ENCODE measurements around the gene LUZP2.
A peak's percentile ranks its signal among the peaks of the same experiment; 100 is the strongest.

The LUZP2 gene

DNA sequence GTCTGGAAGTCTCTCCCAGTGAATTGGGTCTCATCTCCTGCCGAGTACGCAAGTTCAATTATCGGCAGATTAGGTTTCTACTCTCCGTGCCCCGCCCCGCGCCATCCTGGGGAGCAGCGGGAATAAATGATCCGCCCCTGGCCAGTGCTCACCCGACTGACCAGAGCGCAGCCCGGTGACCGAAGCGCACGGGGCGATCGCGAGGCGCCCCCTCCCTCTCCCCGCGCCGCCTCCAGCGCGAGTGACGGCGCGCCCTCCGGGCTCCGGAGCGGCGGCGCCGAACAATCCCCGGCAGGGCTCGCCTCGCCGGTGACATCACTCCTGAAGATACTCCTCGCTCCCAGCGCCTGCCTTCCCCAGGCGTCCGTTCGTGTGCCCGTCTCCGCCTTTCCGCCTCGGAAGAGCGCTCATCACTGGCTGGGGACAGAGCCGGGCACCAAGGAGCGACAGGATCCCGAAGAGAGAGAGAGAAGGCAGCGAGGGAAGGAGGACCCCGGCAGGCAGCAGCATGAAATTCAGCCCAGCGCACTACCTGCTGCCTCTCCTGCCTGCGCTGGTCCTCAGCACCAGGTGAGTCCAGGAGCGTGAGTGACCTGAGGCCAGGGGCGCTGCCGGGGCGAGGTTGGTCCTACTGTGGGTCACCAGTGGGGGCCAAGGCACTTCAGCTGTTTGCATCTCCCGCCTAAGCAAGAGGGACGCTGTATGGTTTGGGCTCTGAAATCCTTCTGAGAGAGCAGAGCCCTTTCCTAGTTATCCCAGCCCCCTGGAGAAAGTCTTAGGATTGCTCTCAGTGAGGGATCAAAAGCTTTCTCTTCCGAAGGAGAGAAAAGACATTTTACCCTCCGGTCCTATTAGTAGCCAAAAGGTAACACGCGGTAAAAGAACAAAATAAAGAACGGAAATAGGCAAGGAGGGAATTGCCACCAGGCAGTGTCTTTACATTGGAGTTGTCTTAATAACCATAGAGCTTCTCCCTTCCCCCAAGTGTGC lies at the start of gene LUZP2:
Gene LUZP2 (plus strand): TSS at position 318 of the 990 bp plus-strand sequence.
- no peak for TF ChIP-seq JUND (IDR thresholded peaks at IDR 0.05; ENCODE audit: low read depth)

DNA sequence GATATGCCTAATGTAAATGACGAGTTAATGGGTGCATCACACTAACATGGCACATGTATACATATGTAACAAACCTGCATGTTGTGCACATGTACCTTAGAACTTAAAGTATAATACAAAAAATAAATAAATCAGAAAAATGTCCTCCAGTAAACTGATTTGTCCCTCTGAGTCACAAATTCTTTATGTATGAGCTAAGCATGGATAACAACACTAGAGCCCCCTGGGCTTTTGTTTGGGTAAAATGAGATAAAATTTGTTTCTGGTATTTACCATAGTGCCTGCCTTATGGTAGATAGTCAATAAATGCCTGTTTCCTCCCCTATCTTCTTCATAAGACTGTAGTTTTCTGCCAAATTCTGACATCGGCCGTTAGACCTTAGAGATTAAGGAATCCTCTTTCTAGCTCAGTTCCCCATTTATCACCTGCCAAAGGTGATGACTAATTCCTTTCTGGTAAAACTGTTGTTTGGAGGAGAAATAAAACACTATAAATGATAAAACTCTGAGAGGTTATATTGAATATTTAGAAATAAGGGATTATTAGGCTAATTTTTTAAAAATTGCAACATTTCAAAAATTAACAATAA lies 43.6 kb upstream of the LUZP2 start:
- TF ChIP-seq JUND (IDR thresholded peaks at IDR 0.05; ENCODE audit: low read depth): no peak
- no peak for DNase-seq (ENCODE audit: low read depth in 1 of 2, low spot score in 1 of 2)
- in situ Hi-C loops (cut with HindIII; ENCODE audit: low pct_unique_long_range_greater_than_20kb, low sequenced_read_pairs): no loop called here

More for the DNA sequence above, at the start of gene LUZP2:
- DNase-seq (ENCODE audit: low read depth in 1 of 2, low spot score in 1 of 2): no peak
- in situ Hi-C loops (cut with HindIII; ENCODE audit: low pct_unique_long_range_greater_than_20kb, low sequenced_read_pairs): no loop called here

DNA sequence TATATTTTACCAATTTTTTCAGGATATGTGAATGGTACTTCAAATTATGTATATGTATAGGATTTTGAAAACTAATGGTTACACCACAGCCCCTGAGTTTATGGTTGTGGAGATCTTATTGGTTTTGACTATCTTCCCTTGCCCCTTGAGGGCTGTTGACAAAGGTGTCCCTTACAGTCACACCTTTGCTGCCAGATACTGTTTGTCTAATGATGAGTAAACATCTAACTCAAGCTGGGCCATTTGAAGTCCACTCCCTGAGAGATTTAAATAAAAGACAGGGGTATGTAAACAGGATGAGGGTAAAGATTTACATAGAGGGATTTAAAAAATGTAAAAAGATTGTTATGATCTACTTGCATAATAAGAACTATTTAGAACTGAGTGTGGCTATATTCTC lies 38.9 kb upstream of the LUZP2 start:
- DNase-seq (ENCODE audit: low read depth in 1 of 2, low spot score in 1 of 2): peak in 1 of 2 experiments; percentile 60
- peak; percentile 48; the same call in 1 of the 2 replicates for TF ChIP-seq JUND (IDR thresholded peaks at IDR 0.05; ENCODE audit: low read depth)
- in situ Hi-C loops (cut with HindIII; ENCODE audit: low pct_unique_long_range_greater_than_20kb, low sequenced_read_pairs): no loop called here

GRCh38 chr11:24470431-24470830 lies 26.4 kb upstream of the LUZP2 start:
- in situ Hi-C loops (cut with HindIII; ENCODE audit: low pct_unique_long_range_greater_than_20kb, low sequenced_read_pairs): no loop called here
- no peak for TF ChIP-seq JUND (IDR thresholded peaks at IDR 0.05; ENCODE audit: low read depth)
- DNase-seq (ENCODE audit: low read depth in 1 of 2, low spot score in 1 of 2): no peak

DNA sequence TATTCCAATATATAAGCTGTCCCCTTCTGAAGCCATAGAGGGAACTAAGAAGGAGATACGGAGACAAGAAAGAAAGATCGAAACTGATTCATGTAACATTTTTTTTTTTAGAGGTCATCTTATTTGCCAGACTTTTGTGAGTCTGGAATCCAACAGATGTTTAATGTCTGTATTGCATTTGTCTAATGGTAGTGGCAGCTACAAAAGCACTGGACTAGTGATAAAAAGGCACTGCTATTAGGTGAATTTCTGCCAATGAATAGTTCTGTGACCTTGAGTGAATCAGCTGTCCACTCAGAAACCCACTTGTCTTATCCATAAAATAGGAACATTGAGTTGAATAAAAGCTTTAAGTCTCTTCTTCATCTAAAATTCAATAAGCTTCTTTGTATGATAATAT lies 25.8 kb upstream of the LUZP2 start:
- no peak for TF ChIP-seq JUND (IDR thresholded peaks at IDR 0.05; ENCODE audit: low read depth)
- in situ Hi-C loops (cut with HindIII; ENCODE audit: low pct_unique_long_range_greater_than_20kb, low sequenced_read_pairs): no loop called here
- DNase-seq (ENCODE audit: low read depth in 1 of 2, low spot score in 1 of 2): no peak

DNA sequence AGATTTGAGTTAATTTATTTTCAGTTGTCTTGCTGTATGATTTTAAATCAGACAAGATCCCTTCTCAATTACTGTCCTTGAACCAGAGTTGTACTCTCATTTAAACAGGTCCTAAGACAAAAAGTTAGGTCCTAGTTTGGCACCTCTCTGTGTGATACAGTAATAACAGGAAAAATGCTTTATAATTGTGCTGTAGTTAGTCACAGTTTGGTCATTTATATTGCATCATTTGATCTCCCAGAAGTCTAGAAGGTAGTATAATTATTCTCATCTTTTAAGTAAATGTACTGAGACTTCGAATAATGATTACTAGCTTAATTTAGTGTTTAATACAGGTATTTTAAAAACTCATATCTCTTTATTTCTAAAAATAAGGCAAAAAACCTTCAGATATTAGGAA lies 18.1 kb upstream of the LUZP2 start:
- no peak for DNase-seq (ENCODE audit: low read depth in 1 of 2, low spot score in 1 of 2)
- in situ Hi-C loops (cut with HindIII; ENCODE audit: low pct_unique_long_range_greater_than_20kb, low sequenced_read_pairs): no loop called here
- TF ChIP-seq JUND (IDR thresholded peaks at IDR 0.05; ENCODE audit: low read depth): no peak

GRCh38 chr11:24489477-24489876 lies 7.4 kb upstream of the LUZP2 start:
- no peak for DNase-seq (ENCODE audit: low read depth in 1 of 2, low spot score in 1 of 2)
- no peak for TF ChIP-seq JUND (IDR thresholded peaks at IDR 0.05; ENCODE audit: low read depth)
- in situ Hi-C loops (cut with HindIII; ENCODE audit: low pct_unique_long_range_greater_than_20kb, low sequenced_read_pairs): no loop called here

- TF ChIP-seq JUND (IDR thresholded peaks at IDR 0.05; ENCODE audit: low read depth): no peak
Measured at GRCh38 chr11:24496386-24496735, 492 bp upstream of the LUZP2 start.

DNA sequence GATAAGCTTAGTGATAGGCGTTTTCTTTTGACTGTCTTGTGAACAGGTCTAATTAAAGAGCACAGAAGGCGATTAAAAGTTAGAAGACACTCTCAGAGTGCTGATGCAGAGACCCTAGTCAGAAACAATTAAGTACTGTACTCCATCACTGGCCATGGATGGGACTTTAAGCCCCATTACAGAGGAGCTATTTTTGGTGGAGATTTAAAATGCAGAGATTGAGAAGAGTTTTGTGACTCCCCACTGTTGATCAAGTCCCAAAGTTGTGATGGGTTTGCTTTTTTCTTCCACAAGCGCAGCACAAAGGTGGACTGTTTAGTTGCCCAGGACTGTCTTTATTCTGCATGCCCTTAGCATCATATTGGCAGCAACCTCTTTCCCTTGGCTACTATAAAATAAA lies 978 bp downstream of the LUZP2 start:
- in situ Hi-C loops (cut with HindIII; ENCODE audit: low pct_unique_long_range_greater_than_20kb, low sequenced_read_pairs): no loop called here
- DNase-seq (ENCODE audit: low read depth in 1 of 2, low spot score in 1 of 2): no peak
- TF ChIP-seq JUND (IDR thresholded peaks at IDR 0.05; ENCODE audit: low read depth): no peak

More at GRCh38 chr11:24496386-24496735, 492 bp upstream of the LUZP2 start:
- DNase-seq (ENCODE audit: low read depth in 1 of 2, low spot score in 1 of 2): no peak
- in situ Hi-C loops (cut with HindIII; ENCODE audit: low pct_unique_long_range_greater_than_20kb, low sequenced_read_pairs): no loop called here

DNA sequence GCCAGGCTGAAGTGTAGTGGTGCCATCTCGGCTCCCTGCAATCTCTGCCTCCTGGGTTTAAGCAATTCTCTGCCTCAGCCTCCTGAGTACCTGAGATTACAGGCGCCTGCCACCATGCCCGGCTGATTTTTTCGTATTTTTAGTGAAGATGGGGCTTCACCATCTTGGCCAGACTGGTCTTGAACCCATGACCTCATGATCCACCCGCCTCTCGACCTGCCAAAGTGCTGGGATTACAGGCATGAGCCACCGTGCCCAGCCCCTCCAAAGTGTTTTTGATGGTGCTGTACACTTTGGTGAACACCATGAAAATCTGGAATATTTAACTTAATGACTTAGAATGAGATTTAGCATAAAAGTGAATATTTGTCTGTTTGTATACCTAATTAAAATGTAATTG lies 5.6 kb downstream of the LUZP2 start:
- DNase-seq (ENCODE audit: low read depth in 1 of 2, low spot score in 1 of 2): no peak
- in situ Hi-C loops (cut with HindIII; ENCODE audit: low pct_unique_long_range_greater_than_20kb, low sequenced_read_pairs): no loop called here
- no peak for TF ChIP-seq JUND (IDR thresholded peaks at IDR 0.05; ENCODE audit: low read depth)

GRCh38 chr11:24509114-24509513 lies 12.3 kb downstream of the LUZP2 start:
- TF ChIP-seq JUND (IDR thresholded peaks at IDR 0.05; ENCODE audit: low read depth): no peak
- in situ Hi-C loops (cut with HindIII; ENCODE audit: low pct_unique_long_range_greater_than_20kb, low sequenced_read_pairs): no loop called here

DNA sequence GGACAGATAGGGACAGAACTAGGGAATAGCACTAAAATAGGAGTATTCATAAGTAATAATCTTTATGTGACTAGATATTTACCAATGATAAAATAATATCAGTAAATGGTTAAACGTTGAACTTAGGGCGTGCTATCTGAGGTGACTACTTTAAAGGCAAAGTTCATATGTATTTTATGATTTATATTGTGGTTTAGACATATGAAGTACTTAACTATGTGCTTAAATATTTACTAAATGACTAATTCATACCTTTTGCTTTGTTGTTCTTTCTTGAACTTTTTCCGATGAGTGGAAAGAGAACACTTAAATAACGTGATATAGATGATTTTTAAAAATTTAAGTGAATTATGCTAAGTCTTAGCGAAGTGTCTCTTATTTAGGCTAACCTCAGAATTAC lies 14.7 kb downstream of the LUZP2 start:
- in situ Hi-C loops (cut with HindIII; ENCODE audit: low pct_unique_long_range_greater_than_20kb, low sequenced_read_pairs): no loop called here
- DNase-seq (ENCODE audit: low read depth in 1 of 2, low spot score in 1 of 2): no peak
- TF ChIP-seq JUND (IDR thresholded peaks at IDR 0.05; ENCODE audit: low read depth): no peak

More at GRCh38 chr11:24509114-24509513, 12.3 kb downstream of the LUZP2 start:
- peak in 1 of 2 experiments; percentile 46 for DNase-seq (ENCODE audit: low read depth in 1 of 2, low spot score in 1 of 2)

All from T47D (cell line).